ENCODE measurements around the gene HOXA7.

DNA sequence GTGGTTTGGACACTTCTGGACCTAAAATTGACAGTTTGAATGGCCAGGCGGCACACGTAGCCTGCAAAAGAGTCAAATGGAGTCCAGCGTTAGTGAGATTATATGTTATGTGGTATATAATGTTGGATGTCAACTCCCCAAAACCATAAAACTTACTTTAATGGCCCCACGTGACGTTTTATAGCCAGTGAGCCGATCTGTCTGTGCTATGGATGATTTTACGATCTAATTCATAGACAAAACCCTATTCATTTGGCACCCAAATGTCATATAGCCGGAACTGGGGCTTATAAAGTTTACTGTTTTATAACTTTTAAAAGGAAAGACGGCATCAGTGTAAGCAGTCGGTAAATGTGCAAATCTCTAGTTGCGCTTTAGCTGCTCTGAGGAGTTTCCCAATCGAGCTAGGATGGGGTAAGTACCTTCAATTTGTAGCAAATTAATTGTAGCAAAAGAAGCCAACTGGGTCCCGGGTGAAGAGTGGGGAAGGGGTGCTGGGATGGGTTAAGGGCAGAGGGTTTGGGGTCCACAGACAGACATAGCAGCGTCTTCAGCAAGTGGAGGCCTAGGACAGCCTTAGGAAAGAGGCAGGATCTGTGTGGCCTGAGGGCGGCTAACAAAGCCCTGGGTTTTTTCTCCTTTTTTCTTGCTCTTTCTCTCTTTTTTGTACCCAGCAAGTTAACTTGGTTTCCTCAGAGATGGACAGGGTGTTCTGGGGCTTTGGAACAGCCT is 16.2 kb downstream of the HOXA7 start:
- TF ChIP-seq, protein P1, sequence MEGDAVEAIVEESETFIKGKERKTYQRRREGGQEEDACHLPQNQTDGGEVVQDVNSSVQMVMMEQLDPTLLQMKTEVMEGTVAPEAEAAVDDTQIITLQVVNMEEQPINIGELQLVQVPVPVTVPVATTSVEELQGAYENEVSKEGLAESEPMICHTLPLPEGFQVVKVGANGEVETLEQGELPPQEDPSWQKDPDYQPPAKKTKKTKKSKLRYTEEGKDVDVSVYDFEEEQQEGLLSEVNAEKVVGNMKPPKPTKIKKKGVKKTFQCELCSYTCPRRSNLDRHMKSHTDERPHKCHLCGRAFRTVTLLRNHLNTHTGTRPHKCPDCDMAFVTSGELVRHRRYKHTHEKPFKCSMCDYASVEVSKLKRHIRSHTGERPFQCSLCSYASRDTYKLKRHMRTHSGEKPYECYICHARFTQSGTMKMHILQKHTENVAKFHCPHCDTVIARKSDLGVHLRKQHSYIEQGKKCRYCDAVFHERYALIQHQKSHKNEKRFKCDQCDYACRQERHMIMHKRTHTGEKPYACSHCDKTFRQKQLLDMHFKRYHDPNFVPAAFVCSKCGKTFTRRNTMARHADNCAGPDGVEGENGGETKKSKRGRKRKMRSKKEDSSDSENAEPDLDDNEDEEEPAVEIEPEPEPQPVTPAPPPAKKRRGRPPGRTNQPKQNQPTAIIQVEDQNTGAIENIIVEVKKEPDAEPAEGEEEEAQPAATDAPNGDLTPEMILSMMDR (conservative IDR thresholded peaks at IDR 0.05; ENCODE audit: low read depth, low read length) = no peak
- TF ChIP-seq EZH2 (IDR thresholded peaks at IDR 0.05; ENCODE audit: low read length, unreplicated experiment) = no peak

All from PC-3 (cell line).